Measurements from ENCODE around the gene RNF121. TPM values are rescaled to one million over a fixed set of nuclear protein-coding genes. Genes with fewer than 3 reads are reported as not detected.

RNF121 gene
- total and polyA plus RNA-seq, 2 of the 8 experiments (the other 6 are each of a cell fraction or from before 2014, with no cell fraction given), result 39.7 to 51.6 TPM

DNA sequence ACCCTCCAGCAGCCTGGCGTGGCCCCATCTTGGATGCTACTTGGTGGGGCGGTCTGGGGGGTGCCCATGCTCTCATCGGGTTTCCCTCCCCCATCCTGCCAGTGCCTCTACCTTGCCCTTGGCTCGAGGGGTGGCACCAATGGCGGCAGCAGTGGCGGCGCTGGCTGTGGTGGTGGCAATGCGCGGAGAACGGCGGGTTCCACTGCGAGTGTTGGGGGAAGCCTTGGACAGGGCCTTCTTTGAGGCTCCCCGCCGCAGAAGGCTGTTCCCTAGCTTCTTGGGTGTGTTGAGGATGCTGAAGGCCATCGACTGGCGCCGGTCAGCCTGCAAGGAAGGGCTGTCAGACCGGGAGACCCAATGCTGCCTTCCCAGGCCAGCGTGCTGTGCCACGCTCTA is 74.9 kb downstream of the RNF121 start:
- no peak overlapping the region for H2AFZ ChIP-seq (ENCODE audit: low read length)
- H4K5ac ChIP-seq (ENCODE audit: insufficient read length, low read depth, low read length), result no peak overlapping the region
- H3K4me3 ChIP-seq (ENCODE audit: extremely low read depth in 1 of 4, insufficient read depth in 2 of 4, low read depth in 3 of 4, low read length in 4 of 4), result no peak overlapping the region
- H3K14ac ChIP-seq (ENCODE audit: insufficient read length), result no peak overlapping the region
- no peaks in the 10 kb centered on the region for H3K79me1 ChIP-seq (ENCODE audit: low read depth, low read length)
- no peak overlapping the region for H4K8ac ChIP-seq (ENCODE audit: extremely low read depth, insufficient read depth, low read length)
- no peak overlapping the region for H3K27ac ChIP-seq (ENCODE audit: low read depth, low read length)
- H4K20me1 ChIP-seq (replicated peaks in 1 of 2; ENCODE audit: control insufficient read depth in 1 of 2, insufficient read depth in 2 of 2, low read length in 2 of 2), result peaks cover 23 to 30% of the 10 kb centered on the region in 2 experiments
- H3K9ac ChIP-seq (replicated peaks in 1 of 4; ENCODE audit: extremely low read depth in 1 of 4, low read depth in 3 of 4, low read length in 3 of 4), result no peak overlapping the region
- no peaks in the 10 kb centered on the region for H3K79me2 ChIP-seq (ENCODE audit: control insufficient read depth in 1 of 2, insufficient read depth in 2 of 2, low read length in 2 of 2)
- H2BK15ac ChIP-seq (ENCODE audit: low read length), result no peak overlapping the region
- POLR2A ChIA-PET (ENCODE audit: partially characterized antibody), result interaction anchor here (0.7 to 1.5 kb wide), 3 partner anchors 75 to 1287 kb away, joined by 3 to 4 read pairs (median 4); no protein-coding TSS in a partner anchor
- H3K23me2 ChIP-seq (ENCODE audit: low read depth, low read length), result no peaks in the 10 kb centered on the region
- H3K27me3 ChIP-seq (replicated peaks in 1 of 4; ENCODE audit: control insufficient read depth in 3 of 4, extremely low read depth in 1 of 4, insufficient read depth in 3 of 4, low read length in 3 of 4), result no peaks in the 10 kb centered on the region
- CTCF ChIA-PET (ENCODE audit: partially characterized antibody), result interaction anchor here (1.0 to 3.5 kb wide), 6 partner anchors 11 to 89 kb away, joined by 3 to 17 read pairs (median 8); no protein-coding TSS in a partner anchor
- no peak overlapping the region for H2AK5ac ChIP-seq (ENCODE audit: low read depth, low read length)
- H2BK5ac ChIP-seq (ENCODE audit: low read depth, low read length), result no peak overlapping the region
- H3K9me3 ChIP-seq (ENCODE audit: insufficient read depth in 2 of 2, low read depth in 1 of 2, low read length in 1 of 2), result no peaks in the 10 kb centered on the region
- H2BK12ac ChIP-seq (ENCODE audit: low read depth, low read length), result no peak overlapping the region
- H3K4me2 ChIP-seq (ENCODE audit: insufficient read depth in 1 of 2, low read depth in 2 of 2, low read length in 2 of 2), result no peak overlapping the region
- H2BK120ac ChIP-seq (replicated peaks; ENCODE audit: low read depth, low read length), result no peak overlapping the region
- peaks cover 41 to 72% (median 59%) of the 10 kb centered on the region in 4 experiments for H3K36me3 ChIP-seq (ENCODE audit: control insufficient read depth in 2 of 4, insufficient read depth in 4 of 4, low read length in 3 of 4)
- no peak overlapping the region for H2BK20ac ChIP-seq (ENCODE audit: low read length)
- DNase-seq (ENCODE audit: low read depth in 1 of 2, low spot score in 2 of 2) (no peak), FAIRE-seq (no peak)
- H3K18ac ChIP-seq (ENCODE audit: extremely low read depth, low read length), result no peak overlapping the region
- H3K23ac ChIP-seq (ENCODE audit: insufficient read length), result no peak overlapping the region
- no peaks in the 10 kb centered on the region for H3K4me1 ChIP-seq (replicated peaks in 1 of 4; ENCODE audit: control insufficient read depth in 3 of 4, insufficient read depth in 4 of 4, low read length in 3 of 4)
- H3K56ac ChIP-seq (replicated peaks; ENCODE audit: insufficient read length, low read depth, low read length), result no peak overlapping the region
- WGBS, 2 experiments (ENCODE audit: extremely low coverage in 1 of 2, insufficient coverage in 1 of 2, insufficient read length in 1 of 2, insufficient replicate concordance in 2 of 2, low coverage in 1 of 2, low lambda C conversion rate in 2 of 2, missing lambda C conversion rate in 1 of 2), result 91% methylated on average over 20 of the region's 20 CpGs; no CpG with 5 or more reads in 1 of the 2 experiments
- no peak overlapping the region for H4K91ac ChIP-seq (replicated peaks; ENCODE audit: insufficient read length, low read length)
- H3K4ac ChIP-seq (replicated peaks; ENCODE audit: insufficient read length, low read depth, low read length), result no peak overlapping the region
- no peak for TF ChIP-seq BACH1 (IDR thresholded peaks at IDR 0.05; ENCODE audit: low read length)
- TF ChIP-seq SP4 (IDR thresholded peaks at IDR 0.05; ENCODE audit: low read length), result no peak
- TF ChIP-seq CTBP2 (IDR thresholded peaks at IDR 0.05; ENCODE audit: borderline replicate concordance, insufficient read depth, insufficient read length, low read length), result no peak
- TF ChIP-seq, protein P1, sequence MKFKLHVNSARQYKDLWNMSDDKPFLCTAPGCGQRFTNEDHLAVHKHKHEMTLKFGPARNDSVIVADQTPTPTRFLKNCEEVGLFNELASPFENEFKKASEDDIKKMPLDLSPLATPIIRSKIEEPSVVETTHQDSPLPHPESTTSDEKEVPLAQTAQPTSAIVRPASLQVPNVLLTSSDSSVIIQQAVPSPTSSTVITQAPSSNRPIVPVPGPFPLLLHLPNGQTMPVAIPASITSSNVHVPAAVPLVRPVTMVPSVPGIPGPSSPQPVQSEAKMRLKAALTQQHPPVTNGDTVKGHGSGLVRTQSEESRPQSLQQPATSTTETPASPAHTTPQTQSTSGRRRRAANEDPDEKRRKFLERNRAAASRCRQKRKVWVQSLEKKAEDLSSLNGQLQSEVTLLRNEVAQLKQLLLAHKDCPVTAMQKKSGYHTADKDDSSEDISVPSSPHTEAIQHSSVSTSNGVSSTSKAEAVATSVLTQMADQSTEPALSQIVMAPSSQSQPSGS (IDR thresholded peaks at IDR 0.05; ENCODE audit: low read length), result no peak
- no peak for TF ChIP-seq SIRT6 (IDR thresholded peaks at IDR 0.05; ENCODE audit: low read length)
- peak; percentile 56 for TF ChIP-seq POLR2AphosphoS5 (IDR thresholded peaks at IDR 0.05; ENCODE audit: low read depth, low read length)
- no peak for TF ChIP-seq EP300 (IDR thresholded peaks at IDR 0.05; ENCODE audit: borderline replicate concordance in 1 of 2, low read depth in 2 of 2, low read length in 2 of 2)
- TF ChIP-seq USF2 (IDR thresholded peaks at IDR 0.05; ENCODE audit: low read length), result no peak
- TF ChIP-seq EZH2 (IDR thresholded peaks at IDR 0.05; ENCODE audit: low read depth, low read length, severe bottlenecking), result no peak
- TF ChIP-seq POLR2A (IDR thresholded peaks at IDR 0.05; ENCODE audit: control extremely low read depth in 1 of 2, low read depth in 2 of 2, low read length in 2 of 2), result peak in 1 of 2 experiments; percentile 11; a peak in 2 of 3 replicates
- no peak for TF ChIP-seq ATF3 (IDR thresholded peaks at IDR 0.05; ENCODE audit: insufficient read depth, low read depth, low read length)

Data from H1 (cell line).